GM03348 (cell line): ENCODE measurements around the gene DDB1.

ENCODE experiments used
- DNase-seq: peaks from one replicate; pipeline ENCODE4 v3.0.0; 2012; ENCODE audit warnings: low spot score

Gene DDB1

DNA sequence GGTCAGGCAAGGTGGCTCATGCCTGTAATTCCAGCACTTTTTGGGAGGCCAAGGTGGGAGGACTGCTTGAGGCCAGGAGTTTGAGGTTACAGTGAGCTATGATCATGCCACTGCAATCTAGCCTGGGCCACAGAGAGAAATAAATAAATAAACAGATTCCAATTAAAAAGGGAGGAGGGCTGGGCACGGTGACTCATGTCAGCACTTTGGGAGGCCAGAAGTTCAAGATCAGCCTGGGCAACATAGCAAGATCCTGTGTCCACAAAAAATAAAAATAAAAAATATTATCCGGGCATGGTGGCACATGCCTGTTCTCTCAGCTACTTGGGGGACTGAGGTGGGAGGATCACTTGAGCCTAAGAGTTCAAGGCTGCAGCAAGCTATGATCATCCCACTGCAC, 21.3 kb upstream of the DDB1 start:
- DNase-seq, result no peak

DNA sequence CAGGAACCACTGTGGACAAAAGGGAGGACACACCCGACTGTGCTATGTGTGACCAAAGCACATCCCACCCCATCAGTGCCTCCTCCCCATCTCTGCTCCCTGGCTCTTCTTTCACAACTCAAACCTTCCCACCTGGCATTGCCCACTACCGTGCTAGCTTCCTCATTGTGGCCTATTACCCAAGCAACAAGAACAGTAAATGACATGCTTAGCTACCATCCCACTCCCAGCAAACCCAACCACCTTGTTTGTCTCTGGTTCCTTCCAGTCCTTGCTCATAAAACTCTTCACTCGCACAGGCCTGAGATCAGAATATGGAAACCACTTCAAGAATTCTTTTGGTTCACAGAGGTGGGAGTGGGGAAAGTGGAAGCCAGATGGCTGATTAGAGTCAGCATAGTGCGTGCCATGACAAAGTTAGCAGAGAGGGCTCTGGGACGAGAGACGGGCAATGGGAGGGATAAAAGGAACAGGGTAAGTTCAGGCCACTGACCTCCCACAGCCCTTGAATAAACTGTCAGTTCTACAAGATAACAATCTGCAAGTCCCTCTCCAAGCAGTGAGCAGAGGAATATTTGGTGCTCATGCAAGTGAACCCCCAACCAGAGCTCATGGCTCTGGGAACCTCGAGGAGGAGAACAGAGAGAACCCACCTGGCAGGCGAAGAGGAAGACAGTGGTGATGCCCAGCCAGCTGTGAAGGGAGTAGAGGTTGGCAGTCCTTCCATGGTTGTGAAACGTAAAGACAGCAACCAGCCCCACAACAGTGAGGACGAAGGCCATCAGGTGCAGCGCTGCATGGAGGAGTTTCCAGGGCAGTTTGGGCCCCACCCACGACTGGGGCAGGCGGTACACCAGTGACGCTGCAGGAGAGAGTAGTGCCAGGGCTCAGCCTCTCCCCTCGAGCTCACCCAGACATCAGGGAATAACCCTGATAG, 20.5 kb upstream of the DDB1 start:
- DNase-seq, result no peak

DNA sequence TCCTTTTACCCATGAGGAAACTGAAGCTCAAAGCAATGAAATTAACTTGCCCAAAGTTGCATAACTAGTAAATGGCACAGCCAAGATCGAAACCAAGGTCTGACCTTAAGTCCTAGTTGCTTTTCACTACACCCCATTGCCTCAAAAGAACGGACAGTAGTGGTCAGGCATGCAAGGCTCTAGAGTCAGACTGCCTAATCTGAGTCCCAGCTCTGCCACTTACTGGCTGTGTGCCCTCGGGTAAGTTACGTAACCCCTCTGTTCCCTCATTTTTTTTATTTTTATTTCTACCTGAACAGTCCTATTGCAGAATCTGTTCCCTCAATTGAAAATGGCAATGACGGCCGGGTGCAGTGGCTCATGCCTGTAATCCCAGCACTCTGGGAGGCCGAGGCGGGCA, 19.1 kb upstream of the DDB1 start:
- no peak for DNase-seq

DNA sequence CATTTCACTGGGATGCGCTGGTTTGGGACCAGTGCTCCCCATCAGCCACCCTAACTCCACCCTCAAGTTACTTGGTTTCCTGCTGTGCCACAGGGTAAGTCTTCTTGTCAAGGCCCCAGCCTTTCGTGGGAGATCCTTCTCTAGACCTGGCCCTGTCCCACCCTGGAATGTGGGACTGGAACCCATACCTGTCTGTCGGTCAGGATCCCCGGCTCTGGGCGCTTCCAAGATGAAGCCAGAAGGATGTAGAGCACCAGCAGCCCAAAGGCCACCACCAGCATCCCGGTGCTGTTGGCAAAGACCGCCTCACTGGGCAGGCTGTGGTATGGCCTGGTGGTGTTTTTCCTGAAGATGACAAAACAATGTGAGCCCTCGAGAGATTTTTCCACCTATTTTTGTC, 17.9 kb upstream of the DDB1 start:
- no peak for DNase-seq

DNA sequence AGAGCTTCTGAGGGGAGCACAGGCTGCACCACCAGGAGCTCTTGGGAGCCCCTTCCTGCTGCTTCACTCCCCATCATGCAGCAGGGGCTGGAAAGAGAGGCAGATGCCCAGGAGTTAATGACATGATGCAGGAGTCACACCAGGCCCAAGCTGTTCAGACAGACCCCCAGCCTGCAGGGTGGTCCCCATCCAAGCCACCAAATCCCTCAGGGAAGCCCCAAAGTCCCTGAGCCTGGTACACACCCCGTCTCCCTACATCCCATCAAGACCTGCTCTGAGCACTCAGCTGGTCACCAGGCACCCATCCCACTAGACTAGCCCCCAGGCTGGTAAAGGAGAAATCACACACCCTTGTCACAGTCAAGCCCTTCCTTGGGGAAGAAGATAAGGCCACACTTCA, 17.4 kb upstream of the DDB1 start:
- no peak for DNase-seq

DNA sequence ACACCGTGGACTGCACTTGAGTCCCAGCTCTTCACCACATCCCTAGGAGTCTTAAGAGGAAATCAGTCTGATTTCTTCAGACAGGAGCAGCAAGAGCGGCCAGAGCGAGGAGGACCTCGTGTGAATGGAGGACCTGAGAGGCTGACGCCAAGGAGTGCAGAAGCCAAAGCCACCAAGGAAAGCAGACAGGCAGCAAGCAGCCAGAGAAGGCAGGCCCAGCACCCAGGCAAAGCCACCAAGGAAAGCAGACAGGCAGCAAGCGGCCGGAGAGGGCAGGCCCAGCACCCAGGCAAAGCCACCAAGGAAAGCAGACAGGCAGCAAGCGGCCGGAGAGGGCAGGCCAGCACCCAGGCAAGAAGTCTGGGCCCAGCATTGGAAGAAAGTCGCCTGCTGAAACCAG, 17.0 kb upstream of the DDB1 start:
- DNase-seq, result no peak

DNA sequence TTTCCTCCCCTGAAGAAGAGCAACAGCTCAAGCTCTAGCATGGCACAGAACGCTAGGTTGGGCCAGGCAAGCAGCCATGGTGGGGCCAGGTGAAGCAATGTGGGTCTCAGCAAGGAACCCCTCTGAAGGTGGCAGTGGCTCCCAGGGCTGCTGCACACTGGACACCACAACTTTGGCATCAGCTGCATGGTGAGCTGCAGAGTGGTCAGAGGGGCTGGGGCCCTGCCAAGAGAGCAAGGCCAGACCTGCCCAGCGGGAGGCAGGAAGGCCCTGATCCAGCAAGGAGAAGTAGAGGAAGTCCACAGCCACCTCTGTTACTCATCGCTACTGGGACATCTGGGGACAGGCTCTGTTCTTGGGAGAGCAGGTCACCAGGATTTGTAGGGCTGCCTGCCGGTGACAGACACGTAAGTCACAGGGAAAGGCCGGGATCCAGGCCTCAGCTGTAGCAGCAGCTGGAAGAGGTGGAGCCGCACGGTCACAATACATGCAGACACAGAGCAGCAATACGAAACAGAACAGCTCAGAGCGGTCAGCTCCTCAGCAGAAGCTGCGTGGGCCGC, 16.4 kb upstream of the DDB1 start:
- no peak for DNase-seq

DNA sequence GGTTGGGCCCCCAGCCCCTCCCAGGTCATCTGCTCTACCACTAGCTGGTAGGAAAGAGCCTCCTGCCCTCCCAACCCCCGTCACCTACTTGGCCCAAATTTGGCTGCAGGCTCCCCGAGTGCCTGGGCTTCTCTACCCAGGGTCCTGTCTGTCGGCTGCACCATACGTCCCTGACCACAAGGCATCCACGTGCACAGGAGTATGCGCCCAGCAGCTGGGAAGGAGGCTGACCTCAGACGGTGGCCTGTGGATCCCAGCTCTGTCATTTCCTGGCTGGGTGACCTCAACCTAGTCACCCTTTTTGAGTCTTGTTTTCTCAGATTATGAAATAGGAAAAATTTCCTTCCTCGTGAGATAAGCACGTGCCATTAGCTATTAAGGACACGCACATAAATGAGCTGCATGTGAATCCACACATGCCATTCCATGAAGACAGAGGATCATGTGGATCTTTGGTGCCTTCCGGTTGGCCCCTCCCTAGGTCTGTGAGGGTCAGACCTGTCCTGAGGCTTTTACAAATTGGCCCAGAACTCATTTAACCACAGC, 15.1 kb upstream of the DDB1 start:
- DNase-seq, result no peak

DNA sequence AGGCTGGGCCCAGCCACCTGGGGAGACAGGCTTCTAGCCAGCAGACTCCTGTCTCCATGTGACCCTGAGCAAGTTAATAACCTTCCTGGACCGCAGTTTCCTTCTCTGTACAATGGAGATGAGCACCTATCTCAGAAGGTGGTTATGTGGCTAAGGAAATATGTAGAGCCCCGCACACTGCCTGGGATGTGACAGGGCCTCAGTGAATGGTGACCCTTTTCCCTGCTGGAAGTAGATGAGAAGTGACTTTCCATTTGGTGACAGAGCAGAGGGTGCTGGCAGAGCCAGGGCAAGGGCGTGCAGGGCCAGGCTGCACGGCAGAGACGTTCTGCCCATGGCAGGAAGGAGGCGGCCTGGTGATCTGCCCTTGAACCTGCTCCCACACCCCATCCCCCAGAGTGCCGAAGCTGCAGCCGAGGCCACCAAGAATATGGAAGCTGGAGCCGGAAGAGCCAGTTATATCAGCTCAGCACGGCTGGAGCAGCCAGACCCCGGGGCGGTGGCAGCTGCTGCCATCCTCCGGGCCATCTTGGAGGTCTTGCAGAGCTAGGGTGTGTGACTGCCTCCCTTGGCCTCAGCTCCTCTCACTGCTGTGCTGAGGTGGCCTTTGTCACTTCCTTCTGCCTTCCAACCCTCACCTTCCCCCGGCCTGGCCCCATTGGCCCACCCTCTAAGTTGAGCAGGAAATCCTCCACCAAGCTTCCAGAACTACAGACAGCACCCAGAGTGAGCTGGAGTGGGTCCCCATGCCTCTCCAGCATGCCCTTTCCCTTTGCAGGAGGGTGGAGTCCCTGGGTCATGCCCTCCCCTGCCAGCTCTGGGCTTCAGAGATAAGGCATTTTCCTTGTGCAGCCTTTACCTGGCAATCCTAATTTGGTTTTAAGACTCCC, 13.3 kb upstream of the DDB1 start:
- no peak for DNase-seq

DNA sequence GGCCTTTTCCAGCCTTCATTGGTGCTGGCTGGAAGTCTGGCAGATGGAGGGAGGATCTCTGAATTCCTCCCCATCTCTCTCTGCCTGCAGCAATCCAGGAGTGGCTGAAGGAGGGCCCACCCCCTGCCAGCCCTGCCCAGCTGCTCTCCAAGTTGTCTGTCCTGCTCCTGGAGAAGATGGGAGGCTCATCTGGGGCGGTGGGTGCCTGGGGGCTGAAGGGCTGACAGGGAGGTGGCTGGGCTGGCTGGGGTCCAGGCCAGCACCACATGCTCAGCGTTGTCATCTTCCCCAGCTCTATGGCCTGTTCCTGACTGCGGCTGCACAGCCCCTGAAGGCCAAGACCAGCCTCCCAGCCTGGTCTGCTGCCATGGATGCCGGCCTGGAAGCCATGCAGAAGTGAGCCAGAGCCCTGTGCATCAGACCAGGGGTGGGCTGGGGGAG, 12.3 kb upstream of the DDB1 start:
- peak; percentile 71 for DNase-seq

DNA sequence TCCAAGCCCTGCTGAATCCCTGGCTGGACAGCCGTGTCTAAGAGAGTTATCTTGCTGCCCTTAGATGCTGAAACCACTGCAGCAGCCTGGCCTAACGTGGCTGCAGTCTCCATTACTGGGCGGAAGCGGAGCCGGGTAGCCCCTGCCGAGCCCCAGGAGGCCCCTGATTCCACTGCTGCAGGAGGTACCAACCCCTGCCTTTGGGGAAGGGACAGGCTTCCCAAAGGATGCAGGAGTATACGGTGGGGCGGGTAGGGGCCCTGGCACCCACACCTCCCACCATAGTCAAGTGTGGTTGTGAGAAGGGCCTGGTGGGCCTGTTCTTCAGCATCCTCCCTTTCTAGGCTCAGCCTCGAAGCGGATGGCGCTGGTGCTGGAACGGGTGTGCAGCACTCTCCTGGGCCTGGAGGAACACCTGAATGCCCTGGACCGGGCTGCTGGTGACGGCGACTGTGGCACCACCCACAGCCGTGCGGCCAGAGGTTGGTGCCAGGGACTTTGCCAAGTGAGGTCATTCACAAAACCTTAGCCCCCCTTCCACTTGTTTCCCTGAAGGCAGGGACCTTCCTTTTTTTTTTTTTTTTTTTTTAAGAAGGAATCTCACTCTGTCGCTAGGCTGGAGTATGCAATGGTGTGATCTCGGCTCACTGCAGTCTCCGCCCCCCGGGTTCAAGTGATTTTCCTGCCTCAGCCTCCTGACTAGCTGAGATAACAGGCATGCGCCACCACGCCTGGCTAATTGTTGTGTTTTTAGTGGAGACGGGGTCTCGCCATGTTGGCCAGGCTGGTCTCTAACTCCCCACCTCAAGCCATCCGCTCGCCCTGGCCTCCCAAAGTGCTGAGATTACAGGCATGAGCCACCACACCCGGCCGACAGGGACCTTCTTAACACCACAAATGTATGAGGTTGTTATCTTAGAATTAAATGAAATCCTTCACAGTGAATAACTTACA, 11.2 kb upstream of the DDB1 start:
- no peak for DNase-seq

DNA sequence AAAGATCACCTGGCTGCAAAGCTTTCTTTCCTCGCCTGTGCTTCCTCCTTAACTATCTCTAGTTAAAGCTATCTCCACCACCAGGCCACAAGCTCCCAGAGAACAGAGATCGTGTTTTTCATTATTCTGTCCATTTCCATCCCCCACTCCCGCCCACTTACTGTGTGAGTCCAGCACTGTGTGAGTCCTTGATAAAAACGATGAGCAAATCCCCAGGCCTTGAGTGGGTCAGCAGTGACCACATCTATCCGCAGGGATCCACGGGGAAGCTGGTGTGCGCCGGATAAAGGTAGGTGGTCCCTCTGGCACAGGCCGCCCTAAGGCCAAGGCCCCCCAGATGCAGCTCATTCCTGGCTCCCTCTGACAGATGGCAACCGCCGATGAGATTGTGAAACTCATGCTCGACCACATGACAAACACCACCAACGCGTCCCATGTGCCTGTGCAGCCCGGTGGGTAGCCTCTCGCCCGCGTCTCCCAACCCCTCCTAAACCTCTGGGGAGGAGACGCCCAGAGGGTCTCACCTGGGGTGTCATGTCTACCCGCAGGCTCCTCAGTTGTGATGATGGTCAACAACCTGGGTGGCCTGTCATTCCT, 9.4 kb upstream of the DDB1 start:
- no peak for DNase-seq

DNA sequence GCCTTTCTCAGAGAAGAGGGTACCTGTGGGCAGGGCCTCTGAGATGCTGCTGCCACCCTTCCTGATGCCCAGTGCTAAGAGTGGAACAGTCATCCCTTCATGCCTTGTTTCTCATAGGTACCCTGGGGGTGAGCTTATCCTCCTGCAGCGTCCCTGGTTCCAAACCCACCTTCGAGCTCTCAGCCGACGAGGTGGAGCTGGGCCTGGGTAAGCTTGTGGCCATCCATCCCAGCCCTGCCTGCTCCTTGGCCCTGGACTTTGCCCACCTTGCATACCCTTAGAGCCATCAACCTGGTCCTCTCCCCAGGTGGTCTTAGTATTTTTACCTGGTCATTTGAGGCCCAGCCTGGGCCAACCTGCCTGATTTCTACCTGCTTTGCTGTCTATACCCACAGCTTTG, 8.8 kb upstream of the DDB1 start:
- DNase-seq, result no peak

DNA sequence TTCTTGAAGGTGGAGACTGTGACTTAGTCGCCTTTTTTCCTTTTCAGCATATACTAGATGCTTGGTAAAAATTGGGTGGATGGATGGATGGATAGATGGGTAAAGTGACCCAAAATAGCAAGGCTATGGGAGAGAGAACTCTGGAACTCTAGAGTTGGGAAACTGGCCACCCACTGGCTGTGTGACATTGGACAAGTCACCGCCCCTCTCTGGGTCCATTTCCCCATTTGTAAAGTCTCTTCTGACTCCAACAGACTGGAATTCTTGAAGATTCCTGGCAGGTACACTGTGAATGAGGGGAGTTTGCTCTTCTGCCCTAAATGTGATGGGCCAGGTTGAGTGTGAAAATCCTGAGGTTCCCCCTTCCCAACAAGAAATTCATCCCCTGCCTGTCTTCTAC, 8.1 kb upstream of the DDB1 start:
- no peak for DNase-seq

DNA sequence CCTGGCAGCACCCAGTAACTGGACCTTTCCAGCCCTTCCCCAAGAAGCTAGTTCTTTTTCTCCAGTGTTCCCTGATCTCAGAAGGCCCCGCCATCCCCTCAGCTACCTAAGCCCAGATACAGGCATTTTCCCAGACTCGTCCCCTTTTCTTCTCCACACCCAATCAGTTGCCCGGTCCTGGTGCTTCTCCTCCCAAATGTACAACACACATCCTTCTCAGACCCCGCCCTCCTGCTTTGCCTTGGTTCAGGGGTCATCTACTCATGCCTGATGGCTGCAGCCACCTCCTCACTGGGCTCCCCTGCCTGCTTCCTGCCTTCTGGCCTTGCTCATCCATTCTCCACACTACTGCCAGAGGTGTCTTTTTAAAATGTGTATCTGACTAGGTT, 6.6 kb upstream of the DDB1 start:
- no peak for DNase-seq

DNA sequence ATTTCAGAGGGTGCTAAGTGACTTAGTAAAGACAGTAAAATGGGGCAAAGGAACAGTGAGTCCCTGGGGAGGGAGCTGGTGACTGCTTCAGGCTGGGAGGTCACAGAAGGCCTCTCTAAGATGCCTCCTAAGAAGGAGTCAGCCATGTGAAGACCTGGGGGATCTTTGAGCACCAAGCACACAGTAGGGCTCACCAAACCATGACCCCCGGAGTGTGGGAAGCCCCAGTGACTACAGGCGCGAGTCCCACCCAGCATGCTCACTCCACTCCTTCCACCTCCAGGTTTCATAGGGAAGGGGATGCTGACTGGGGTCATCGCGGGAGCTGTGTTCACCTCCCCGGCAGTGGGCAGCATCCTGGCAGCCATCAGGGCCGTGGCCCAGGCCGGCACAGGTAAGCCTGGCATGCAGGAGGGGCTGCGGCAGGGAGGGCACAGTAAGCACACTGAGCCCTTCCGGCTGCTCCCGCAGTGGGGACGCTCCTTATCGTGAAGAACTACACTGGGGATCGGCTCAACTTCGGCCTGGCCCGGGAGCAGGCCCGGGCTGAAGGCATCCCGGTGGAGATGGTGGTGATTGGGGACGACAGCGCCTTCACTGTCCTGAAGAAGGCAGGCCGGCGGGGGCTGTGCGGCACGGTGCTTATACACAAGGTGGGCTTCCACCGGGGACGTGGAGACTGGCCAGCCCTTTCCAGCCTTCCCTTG, 6.0 kb upstream of the DDB1 start:
- DNase-seq, result no peak

DNA sequence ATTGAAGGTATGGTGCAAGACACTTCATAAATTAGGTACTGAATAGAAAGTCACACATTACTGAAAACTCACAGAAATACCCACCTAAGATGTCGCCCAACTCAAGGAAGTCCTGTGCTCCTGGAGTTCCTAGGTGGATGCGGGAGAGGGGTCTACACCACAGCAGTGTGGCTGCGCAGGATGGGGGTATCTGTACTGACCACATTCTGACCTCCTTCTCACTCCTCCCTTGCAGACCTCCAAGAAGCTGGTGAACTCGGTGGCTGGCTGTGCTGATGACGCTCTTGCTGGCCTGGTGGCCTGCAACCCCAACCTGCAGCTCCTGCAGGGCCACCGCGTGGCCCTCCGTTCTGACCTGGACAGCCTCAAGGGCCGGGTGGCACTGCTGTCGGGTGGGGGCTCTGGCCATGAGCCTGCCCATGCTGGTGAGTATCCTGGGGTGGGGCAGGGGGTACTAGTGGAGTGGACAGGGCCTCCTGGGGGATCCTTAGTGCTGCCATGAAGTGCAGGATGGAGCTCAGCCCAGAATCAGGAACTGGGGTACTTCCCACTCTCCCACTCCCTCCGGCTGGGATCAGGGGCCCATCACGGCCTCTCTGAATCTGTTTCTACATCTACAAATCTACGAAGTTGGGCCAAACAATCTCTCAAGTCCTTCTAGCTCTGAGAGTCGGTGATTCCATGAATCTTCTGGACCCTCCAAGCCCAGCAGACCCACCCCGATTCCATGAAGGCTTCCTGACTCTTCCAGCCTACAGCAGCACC, 5.0 kb upstream of the DDB1 start:
- DNase-seq, result no peak

DNA sequence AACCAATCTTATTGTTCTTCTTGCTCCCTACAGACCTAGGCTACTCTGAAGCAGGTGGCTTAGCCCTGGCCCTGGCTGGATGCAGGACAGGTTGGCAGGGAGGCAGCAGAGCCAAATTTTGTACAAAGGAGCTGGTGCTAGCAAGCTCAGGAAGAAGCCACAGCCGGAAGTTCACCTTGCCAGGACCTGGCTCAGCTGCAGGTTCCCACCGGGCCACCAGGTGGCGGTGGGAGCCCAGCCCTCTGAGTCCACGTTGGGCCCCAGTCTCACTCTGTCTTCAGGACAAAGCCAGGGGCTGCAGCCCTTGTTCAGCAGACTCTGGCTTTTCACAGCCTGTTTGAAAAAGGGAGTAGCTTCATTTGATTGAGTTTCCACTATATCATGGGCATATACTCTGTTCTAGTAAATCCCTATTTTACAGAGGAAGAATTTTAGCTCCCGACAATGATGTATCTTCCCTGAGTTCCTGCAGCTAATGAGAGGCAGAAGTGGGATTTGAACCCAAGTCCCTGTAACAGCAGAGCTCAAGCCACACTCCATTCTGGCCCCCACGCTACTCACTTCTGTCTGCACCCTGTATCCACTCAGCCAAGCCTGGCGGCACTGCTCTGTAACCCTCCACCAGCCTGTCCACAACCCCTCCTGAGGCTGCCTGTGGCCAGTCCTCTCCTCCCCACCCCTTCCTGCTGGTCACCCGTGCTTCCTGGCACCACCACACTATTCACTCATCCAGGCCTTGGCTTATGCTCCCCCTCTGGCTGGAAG, 3.4 kb upstream of the DDB1 start:
- DNase-seq, result peak; percentile 92

DNA sequence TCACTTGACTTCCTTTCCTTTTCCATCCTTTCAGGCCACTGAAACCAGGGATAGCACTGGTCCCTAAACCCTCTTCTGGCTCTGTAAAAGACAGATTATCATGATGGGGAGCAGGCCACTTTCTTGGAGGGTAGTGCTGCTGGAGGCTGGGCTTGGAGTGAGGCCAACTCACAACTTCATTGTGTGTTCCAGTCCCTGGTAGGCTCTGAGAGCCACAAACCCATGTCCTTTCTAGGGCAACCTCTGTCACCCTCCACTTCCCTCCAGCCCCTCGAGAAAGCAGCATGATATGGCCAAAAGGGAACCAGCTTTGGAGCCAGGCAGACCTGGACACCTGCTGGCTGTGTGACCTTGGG, 2.4 kb upstream of the DDB1 start:
- DNase-seq, result no peak
